ENCODE data around the gene REP15. TPM values are rescaled to one million over a fixed set of nuclear protein-coding genes. Genes with fewer than 3 reads are reported as not detected.
A peak's percentile ranks its signal among the peaks of the same experiment; 100 is the strongest.

REP15 gene
- total RNA-seq, 2 experiments from 2014 or later = 0.25 to 0.37 TPM

- Mint-ChIP-seq H3K27ac (no peak overlapping the region), H3K27me3 (no peaks in the 10 kb centered on the region), H3K4me1 (no peaks in the 10 kb centered on the region), H3K9me3 (no peaks in the 10 kb centered on the region), H3K36me3 (ENCODE audit: low read depth) (no peaks in the 10 kb centered on the region), H3K4me3 (no peak overlapping the region)
- POLR2A ChIA-PET = no interaction called here
- no peak for DNase-seq
- CTCF ChIA-PET = interaction anchor here (0.6 kb wide), 1 partner anchor 8 kb away, joined by 3 read pairs; no protein-coding TSS in a partner anchor
Measured at GRCh38 chr12:27680619-27681018, 15.6 kb upstream of the REP15 start.

- no peaks in the 10 kb centered on the region for H3K36me3 Mint-ChIP-seq (ENCODE audit: low read depth)
- H3K9me3 Mint-ChIP-seq = no peaks in the 10 kb centered on the region
- H3K4me3 Mint-ChIP-seq = no peak overlapping the region
- no peak for DNase-seq
- no peaks in the 10 kb centered on the region for H3K4me1 Mint-ChIP-seq
- POLR2A ChIA-PET = no interaction called here
- H3K27ac Mint-ChIP-seq = no peak overlapping the region
- CTCF ChIA-PET = interaction anchor here (1.3 to 1.6 kb wide), 2 partner anchors 16 to 18 kb away, joined by 3 to 5 read pairs; no protein-coding TSS in a partner anchor
- H3K27me3 Mint-ChIP-seq = no peaks in the 10 kb centered on the region
Measured at GRCh38 chr12:27682534-27682933, 13.7 kb upstream of the REP15 start.

GRCh38 chr12:27685274-27685673 lies 11.0 kb upstream of the REP15 start:
- H3K27me3 Mint-ChIP-seq = no peaks in the 10 kb centered on the region
- H3K9me3 Mint-ChIP-seq = no peaks in the 10 kb centered on the region
- H3K27ac Mint-ChIP-seq = no peak overlapping the region
- ChIA-PET CTCF (no interaction called here), POLR2A (no interaction called here)
- H3K36me3 Mint-ChIP-seq (ENCODE audit: low read depth) = no peaks in the 10 kb centered on the region
- no peaks in the 10 kb centered on the region for H3K4me1 Mint-ChIP-seq
- no peak for DNase-seq
- H3K4me3 Mint-ChIP-seq = no peak overlapping the region

- no peaks in the 10 kb centered on the region for H3K4me1 Mint-ChIP-seq
- no peaks in the 10 kb centered on the region for H3K9me3 Mint-ChIP-seq
- DNase-seq = no peak
- ChIA-PET CTCF (no interaction called here), POLR2A (no interaction called here)
- H3K36me3 Mint-ChIP-seq (ENCODE audit: low read depth) = no peaks in the 10 kb centered on the region
- H3K4me3 Mint-ChIP-seq = no peak overlapping the region
- no peak overlapping the region for H3K27ac Mint-ChIP-seq
- no peaks in the 10 kb centered on the region for H3K27me3 Mint-ChIP-seq
Measured at GRCh38 chr12:27686147-27686546, 10.1 kb upstream of the REP15 start.

GRCh38 chr12:27688671-27689070 lies 7.6 kb upstream of the REP15 start:
- Mint-ChIP-seq H3K27ac (no peak overlapping the region), H3K4me1 (no peaks in the 10 kb centered on the region), H3K9me3 (no peaks in the 10 kb centered on the region), H3K4me3 (no peak overlapping the region), H3K36me3 (ENCODE audit: low read depth) (no peaks in the 10 kb centered on the region), H3K27me3 (no peaks in the 10 kb centered on the region)
- ChIA-PET CTCF (interaction anchor here (0.6 to 1.2 kb wide), 3 partner anchors 8 to 673 kb away, joined by 3 to 4 read pairs (median 3); no protein-coding TSS in a partner anchor), POLR2A (interaction anchor here (0.5 kb wide), 1 partner anchor 21 kb away, joined by 3 read pairs; no protein-coding TSS in a partner anchor)
- DNase-seq = no peak

GRCh38 chr12:27689558-27690180 lies 6.6 kb upstream of the REP15 start:
- CTCF ChIA-PET = interaction anchor here (1.2 kb wide), 1 partner anchor 37 kb away, joined by 3 read pairs; no protein-coding TSS in a partner anchor
- H3K27ac Mint-ChIP-seq = no peak overlapping the region
- no peak overlapping the region for H3K4me3 Mint-ChIP-seq

GRCh38 chr12:27693403-27693802 lies 2.8 kb upstream of the REP15 start:
- ChIA-PET POLR2A (no interaction called here), CTCF (no interaction called here)
- no peak overlapping the region for H3K27ac Mint-ChIP-seq
- DNase-seq = no peak
- H3K4me3 Mint-ChIP-seq = no peak overlapping the region
- H3K36me3 Mint-ChIP-seq (ENCODE audit: low read depth) = no peaks in the 10 kb centered on the region
- H3K27me3 Mint-ChIP-seq = no peaks in the 10 kb centered on the region
- H3K4me1 Mint-ChIP-seq = no peaks in the 10 kb centered on the region
- no peaks in the 10 kb centered on the region for H3K9me3 Mint-ChIP-seq

More at GRCh38 chr12:27689558-27690180, 6.6 kb upstream of the REP15 start:
- H3K4me1 Mint-ChIP-seq = no peaks in the 10 kb centered on the region
- POLR2A ChIA-PET = no interaction called here
- no peak for DNase-seq
- no peaks in the 10 kb centered on the region for H3K36me3 Mint-ChIP-seq (ENCODE audit: low read depth)
- H3K9me3 Mint-ChIP-seq = no peaks in the 10 kb centered on the region
- H3K27me3 Mint-ChIP-seq = no peaks in the 10 kb centered on the region

GRCh38 chr12:27695556-27696292 lies 523 bp upstream of the REP15 start:
- DNase-seq = no peak
- ChIA-PET POLR2A (no interaction called here), CTCF (no interaction called here)
- Mint-ChIP-seq H3K27me3 (peaks cover 2% of the 10 kb centered on the region), H3K9me3 (no peaks in the 10 kb centered on the region), H3K4me3 (no peak overlapping the region), H3K4me1 (no peaks in the 10 kb centered on the region), H3K36me3 (ENCODE audit: low read depth) (no peaks in the 10 kb centered on the region), H3K27ac (no peak overlapping the region)

- CTCF ChIA-PET = interaction anchor here (1.2 kb wide), 1 partner anchor 10 kb away, joined by 3 read pairs; no protein-coding TSS in a partner anchor
- H3K4me3 Mint-ChIP-seq = no peak overlapping the region
- peaks cover 5% of the 10 kb centered on the region for H3K27me3 Mint-ChIP-seq
- DNase-seq = no peak
- no peak overlapping the region for H3K27ac Mint-ChIP-seq
- H3K9me3 Mint-ChIP-seq = no peaks in the 10 kb centered on the region
- H3K36me3 Mint-ChIP-seq (ENCODE audit: low read depth) = no peaks in the 10 kb centered on the region
- POLR2A ChIA-PET = no interaction called here
- H3K4me1 Mint-ChIP-seq = no peaks in the 10 kb centered on the region
Measured at GRCh38 chr12:27696864-27697564, 767 bp downstream of the REP15 start.

GRCh38 chr12:27703720-27704452 lies 7.6 kb downstream of the REP15 start:
- DNase-seq = peak; percentile 86
- Mint-ChIP-seq H3K4me1 (peaks cover under 1% of the 10 kb centered on the region), H3K4me3 (no peak overlapping the region), H3K9me3 (no peaks in the 10 kb centered on the region), H3K27me3 (peaks cover 24% of the 10 kb centered on the region), H3K36me3 (ENCODE audit: low read depth) (peaks cover under 1% of the 10 kb centered on the region), H3K27ac (no peak overlapping the region)
- CTCF ChIA-PET = no interaction called here
- POLR2A ChIA-PET = interaction anchor here (0.7 kb wide), 1 partner anchor 12 kb away, joined by 12 read pairs; no protein-coding TSS in a partner anchor

- Mint-ChIP-seq H3K9me3 (no peaks in the 10 kb centered on the region), H3K4me1 (peaks cover 7% of the 10 kb centered on the region), H3K36me3 (ENCODE audit: low read depth) (peaks cover 2% of the 10 kb centered on the region)
Measured at GRCh38 chr12:27705263-27705662, 9.0 kb downstream of the REP15 start.

GRCh38 chr12:27707216-27707615 lies 11.0 kb downstream of the REP15 start:
- no peak overlapping the region for H3K4me3 Mint-ChIP-seq
- CTCF ChIA-PET = interaction anchor here (0.8 kb wide), 1 partner anchor 10 kb away, joined by 3 read pairs; no protein-coding TSS in a partner anchor
- no peak for DNase-seq
- peaks cover 6% of the 10 kb centered on the region for H3K36me3 Mint-ChIP-seq (ENCODE audit: low read depth)
- peaks cover 20% of the 10 kb centered on the region for H3K4me1 Mint-ChIP-seq
- H3K9me3 Mint-ChIP-seq = no peaks in the 10 kb centered on the region
- POLR2A ChIA-PET = no interaction called here
- no peak overlapping the region for H3K27ac Mint-ChIP-seq
- peaks cover 21% of the 10 kb centered on the region for H3K27me3 Mint-ChIP-seq

More at GRCh38 chr12:27705263-27705662, 9.0 kb downstream of the REP15 start:
- POLR2A ChIA-PET = no interaction called here
- CTCF ChIA-PET = interaction anchor here (0.5 to 0.9 kb wide), 2 partner anchors 35 to 59 kb away, joined by 3 read pairs; no protein-coding TSS in a partner anchor
- no peak overlapping the region for H3K27ac Mint-ChIP-seq
- no peak for DNase-seq
- H3K27me3 Mint-ChIP-seq = peaks cover 26% of the 10 kb centered on the region
- no peak overlapping the region for H3K4me3 Mint-ChIP-seq
